Astrocyte of the cerebellum (primary cell): ENCODE results near the gene MRPL2.

Experiments used
- DNase-seq: peaks from one replicate; pipeline ENCODE4 v3.0.0-alpha.2; 2011; ENCODE audit warnings: low read depth
- H3K4me3 ChIP-seq: 2 replicates; pipeline ENCODE4 v1.5.1; 2011; ENCODE audit warnings: mild to moderate bottlenecking, low read depth, low read length, moderate library complexity
- CTCF ChIP-seq: IDR thresholded peaks from 2 replicates; pipeline ENCODE4 v1.5.1; 2012; ENCODE audit warnings: low read length, low read depth, moderate library complexity, mild to moderate bottlenecking; ENCODE audit errors: missing control alignments
- in situ Hi-C: cut with HindIII; loops from 2 replicates; pipeline ENCODE4 v1.10.0; 2017; ENCODE audit warnings: low sequenced_read_pairs

Gene MRPL2

GRCh38 chr6:43097098-43097489 is 37.9 kb upstream of the MRPL2 start:
- in situ Hi-C loops, result no loop called here
- no peak for DNase-seq
- peak; percentile 24 for TF ChIP-seq CTCF
- H3K4me3 ChIP-seq, result no peak overlapping the region

GRCh38 chr6:43096451-43097097 is 37.3 kb upstream of the MRPL2 start:
- peak; percentile 89 for DNase-seq
- peak overlapping the region; percentile 5 for H3K4me3 ChIP-seq
- in situ Hi-C loops, result no loop called here
- no peak for TF ChIP-seq CTCF

- no peak overlapping the region for H3K4me3 ChIP-seq
- in situ Hi-C loops, result no loop called here
- no peak for DNase-seq
- no peak for TF ChIP-seq CTCF
Observed at GRCh38 chr6:43095939-43096338, 36.7 kb upstream of the MRPL2 start.

GRCh38 chr6:43093436-43094289 is 34.4 kb upstream of the MRPL2 start:
- no peak for DNase-seq
- TF ChIP-seq CTCF, result no peak
- in situ Hi-C loops, result no loop called here
- H3K4me3 ChIP-seq, result peak overlapping the region; percentile 27

GRCh38 chr6:43092635-43093034 is 33.4 kb upstream of the MRPL2 start:
- in situ Hi-C loops, result no loop called here
- DNase-seq, result no peak
- no peak for TF ChIP-seq CTCF
- no peak overlapping the region for H3K4me3 ChIP-seq

GRCh38 chr6:43091436-43091991 is 32.3 kb upstream of the MRPL2 start:
- no peak overlapping the region for H3K4me3 ChIP-seq
- TF ChIP-seq CTCF, result no peak
- no peak for DNase-seq
- in situ Hi-C loops, result no loop called here
